NB4 (cell line): Measurements from ENCODE around the gene B4GALT1.

Experiments
- CTCF ChIP-seq: IDR thresholded peaks from one replicate; pipeline ENCODE4 v1.5.1; 2012; ENCODE audit warnings: low read depth, low read length
- MAX ChIP-seq: IDR thresholded peaks from 2 replicates; pipeline ENCODE4 v1.6.1; 2011; ENCODE audit warnings: low read depth, low read length
- MYC ChIP-seq: IDR thresholded peaks from 2 replicates; pipeline ENCODE4 v1.6.1; 2011; ENCODE audit warnings: low read depth, low read length
- POLR2A ChIP-seq: IDR thresholded peaks from 2 replicates; pipeline ENCODE4 v1.6.1; 2011; ENCODE audit warnings: mild to moderate bottlenecking; ENCODE audit not compliant: insufficient read length; ENCODE audit errors: extremely low read depth

GRCh38 chr9:33182519-33182918 lies 15.4 kb upstream of the B4GALT1 start:
- TF ChIP-seq MYC (no peak), POLR2A (no peak), CTCF (no peak), MAX (no peak)
